Panc1 (cell line): ENCODE results near the gene KCNMB1.

Source experiments
- CTCF ChIP-seq: fragments of 450-650 bp; IDR thresholded peaks from 2 replicates; pipeline ENCODE4 v1.5.1; 2017; ENCODE audit warnings: mild to moderate bottlenecking
- POLR2AphosphoS5 ChIP-seq: IDR thresholded peaks from 2 replicates; pipeline ENCODE4 v1.6.1; 2012; ENCODE audit warnings: mild to moderate bottlenecking, low read depth, low read length, moderate library complexity
- REST ChIP-seq, 2 experiments: IDR thresholded peaks; 2 replicates each; pipeline ENCODE4 v1.6.1; 2011 to 2012; ENCODE audit warnings: low read depth in 2 of 2, control low read depth in 1 of 2, low read length in 1 of 2, mild to moderate bottlenecking in 1 of 2, moderate library complexity in 1 of 2; ENCODE audit not compliant: insufficient read depth in 1 of 2

GRCh38 chr5:170327829-170328228 is 61.3 kb downstream of the KCNMB1 start:
- TF ChIP-seq POLR2AphosphoS5, result no peak
- no peak for TF ChIP-seq CTCF
- no peak for TF ChIP-seq REST (IDR thresholded peaks at IDR 0.05; ENCODE audit: insufficient read depth in 1 of 2, low read depth in 2 of 2, low read length in 1 of 2)
